CD4-positive, alpha-beta T cell treated with Interleukin-17A for 4 hours (primary cell): ENCODE measurements around the gene MT1F.
A peak's percentile ranks its signal among the peaks of the same experiment; 100 is the strongest.
"Not testable (repeated sequence)": the region's sequence is repeated elsewhere in the genome, so short reads cannot be mapped to it uniquely, and the experiment has no call there.

Experiments
- DNase-seq: peaks from one replicate; pipeline ENCODE4 v3.0.0-alpha.2; 2020; ENCODE audit warnings: mixed read lengths

Gene MT1F

DNA sequence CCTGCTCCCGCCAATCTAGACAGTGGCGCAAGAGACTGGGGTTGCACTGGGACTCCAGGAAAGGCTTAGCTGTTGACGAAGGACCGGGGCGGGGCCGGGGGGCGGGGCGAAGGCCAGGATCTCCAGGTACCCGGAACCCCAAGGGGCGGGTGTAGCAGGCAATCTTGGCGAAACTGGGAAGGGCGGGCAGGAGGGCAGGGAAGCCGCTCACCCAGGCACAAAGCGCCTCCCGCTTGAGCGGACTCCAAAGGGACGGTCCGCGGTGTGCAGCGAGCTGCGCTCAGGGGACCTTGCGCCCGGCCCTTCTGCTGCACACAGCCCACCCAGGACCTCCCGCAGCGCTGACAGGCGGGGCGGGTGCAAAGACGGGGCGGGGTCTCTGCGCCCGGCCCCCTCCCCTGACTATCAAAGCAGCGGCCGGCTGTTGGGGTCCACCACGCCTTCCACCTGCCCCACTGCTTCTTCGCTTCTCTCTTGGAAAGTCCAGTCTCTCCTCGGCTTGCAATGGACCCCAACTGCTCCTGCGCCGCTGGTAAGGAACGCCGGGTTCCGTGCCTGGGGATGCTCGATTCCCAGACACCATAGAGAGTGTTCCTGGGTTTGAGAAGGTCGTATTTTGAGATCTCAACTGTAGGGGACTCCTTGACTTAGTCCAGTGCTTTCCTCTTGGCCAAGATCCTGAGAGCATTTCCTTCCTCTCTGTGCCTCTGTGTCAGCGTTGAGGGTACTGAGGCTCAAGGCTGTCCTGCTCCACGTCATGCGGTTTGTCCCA lies at the start of gene MT1F:
Gene MT1F, plus strand, starts transcription at position 405 of the 772 bp plus-strand sequence. Its CDS starts 100 bp downstream, at position 505.
- peak; percentile 91 for DNase-seq

DNA sequence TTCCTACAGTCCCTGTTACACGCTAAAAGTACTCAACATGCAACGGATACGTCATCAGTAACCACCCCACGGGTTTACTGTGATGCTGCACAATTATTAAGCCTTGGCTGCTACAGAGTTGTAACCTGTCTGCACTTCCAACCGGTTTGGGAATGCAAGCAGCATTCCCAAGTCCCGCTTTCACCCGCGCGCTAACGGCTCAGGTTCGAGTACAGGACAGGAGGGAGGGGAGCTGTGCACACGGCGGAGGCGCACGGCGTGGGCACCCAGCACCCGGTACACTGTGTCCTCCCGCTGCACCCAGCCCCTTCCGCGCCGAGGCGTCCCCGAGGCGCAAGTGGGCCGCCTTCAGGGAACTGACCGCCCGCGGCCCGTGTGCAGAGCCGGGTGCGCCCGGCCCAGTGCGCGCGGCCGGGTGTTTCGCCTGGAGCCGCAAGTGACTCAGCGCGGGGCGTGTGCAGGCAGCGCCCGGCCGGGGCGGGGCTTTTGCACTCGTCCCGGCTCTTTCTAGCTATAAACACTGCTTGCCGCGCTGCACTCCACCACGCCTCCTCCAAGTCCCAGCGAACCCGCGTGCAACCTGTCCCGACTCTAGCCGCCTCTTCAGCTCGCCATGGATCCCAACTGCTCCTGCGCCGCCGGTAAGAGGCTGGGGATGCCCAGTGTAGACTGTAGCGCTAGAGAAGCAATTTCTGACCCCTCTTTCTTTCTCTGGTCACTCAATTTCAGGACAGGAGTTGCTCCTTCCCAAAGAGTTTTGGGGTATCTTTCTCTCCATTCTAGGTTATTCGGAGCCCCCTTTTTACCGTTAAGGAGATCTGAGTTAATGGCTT lies 49.5 kb upstream of the MT1F start, which contains the start of gene MT2A:
Gene MT2A, plus strand, starts transcription at position 542 of the 833 bp plus-strand sequence. Its CDS starts 72 bp downstream, at position 614.
- peak; percentile 93 for DNase-seq

DNA sequence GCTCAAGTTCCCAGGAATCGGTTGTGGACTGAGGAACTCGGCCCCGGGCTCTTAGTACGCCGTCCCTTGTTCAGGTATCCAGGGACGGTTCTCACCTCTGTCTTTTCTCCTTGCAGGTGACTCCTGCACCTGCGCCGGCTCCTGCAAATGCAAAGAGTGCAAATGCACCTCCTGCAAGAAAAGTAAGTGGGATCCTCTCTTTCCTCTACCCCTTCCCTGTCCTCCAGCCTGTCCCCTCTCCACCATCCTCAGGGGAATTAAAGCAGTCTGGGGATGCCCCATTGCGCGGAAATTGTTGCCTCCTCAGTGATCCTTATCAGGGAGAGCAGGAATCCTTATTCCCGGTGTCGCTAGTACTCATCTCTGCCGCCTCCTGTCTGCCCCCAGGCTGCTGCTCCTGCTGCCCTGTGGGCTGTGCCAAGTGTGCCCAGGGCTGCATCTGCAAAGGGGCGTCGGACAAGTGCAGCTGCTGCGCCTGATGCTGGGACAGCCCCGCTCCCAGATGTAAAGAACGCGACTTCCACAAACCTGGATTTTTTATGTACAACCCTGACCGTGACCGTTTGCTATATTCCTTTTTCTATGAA lies 48.8 kb upstream of the MT1F start:
- peak; percentile 29 for DNase-seq

- peak; percentile 85 for DNase-seq
Observed at GRCh38 chr16:56609463-56609921, 48.3 kb upstream of the MT1F start.

DNA sequence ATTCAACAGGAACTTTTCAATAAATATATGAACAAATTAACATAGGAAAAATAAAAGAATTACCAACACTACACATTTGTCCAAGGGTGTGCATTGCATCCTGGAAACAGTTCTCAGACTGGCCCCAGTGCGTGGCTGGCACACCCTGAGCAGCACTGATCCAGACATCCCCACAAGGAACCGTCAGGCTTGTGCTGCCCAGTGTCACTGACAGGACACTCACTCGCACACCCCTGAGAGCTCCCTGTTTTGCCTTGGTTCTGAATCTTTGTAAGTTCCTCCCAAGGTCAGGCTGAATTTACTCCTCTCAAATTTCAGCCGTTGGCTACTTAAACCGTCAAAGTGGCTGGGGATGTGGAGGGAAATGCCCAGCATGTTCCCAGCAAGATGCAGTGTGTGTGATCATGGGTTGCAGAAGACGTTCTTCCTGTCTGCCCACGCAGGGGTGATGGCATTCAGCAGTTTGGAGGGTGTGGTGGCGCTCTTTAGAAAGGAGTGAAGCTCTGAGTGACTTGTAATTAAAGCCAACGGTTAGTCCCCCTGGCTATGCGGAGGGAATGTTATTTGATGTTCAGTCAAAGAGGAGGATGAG lies 47.6 kb upstream of the MT1F start:
- peak; percentile 73 for DNase-seq

DNA sequence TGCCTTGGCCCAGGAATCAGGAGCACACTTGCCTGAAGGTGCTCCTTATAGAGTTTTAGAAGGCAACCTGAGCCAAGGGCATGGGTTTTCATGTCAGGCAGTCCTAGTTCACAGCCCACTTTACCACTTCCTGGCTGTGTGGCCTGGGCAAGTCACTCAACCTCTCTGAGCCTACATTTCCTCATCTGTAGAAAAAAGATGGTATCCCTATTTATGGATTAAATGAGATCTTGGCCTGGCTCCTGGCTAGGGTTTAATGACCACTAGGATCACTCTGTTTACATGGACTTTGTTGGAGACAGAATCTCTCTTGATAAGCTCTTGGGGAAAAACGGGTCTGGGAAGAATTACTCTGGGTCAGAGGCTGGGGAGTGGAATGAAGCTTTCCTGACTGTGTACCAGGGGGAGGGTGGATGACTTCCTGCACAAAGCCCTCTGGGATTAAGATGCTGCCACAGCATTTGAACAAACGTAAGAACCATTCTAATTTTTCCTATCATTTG lies 47.1 kb upstream of the MT1F start:
- no peak for DNase-seq

DNA sequence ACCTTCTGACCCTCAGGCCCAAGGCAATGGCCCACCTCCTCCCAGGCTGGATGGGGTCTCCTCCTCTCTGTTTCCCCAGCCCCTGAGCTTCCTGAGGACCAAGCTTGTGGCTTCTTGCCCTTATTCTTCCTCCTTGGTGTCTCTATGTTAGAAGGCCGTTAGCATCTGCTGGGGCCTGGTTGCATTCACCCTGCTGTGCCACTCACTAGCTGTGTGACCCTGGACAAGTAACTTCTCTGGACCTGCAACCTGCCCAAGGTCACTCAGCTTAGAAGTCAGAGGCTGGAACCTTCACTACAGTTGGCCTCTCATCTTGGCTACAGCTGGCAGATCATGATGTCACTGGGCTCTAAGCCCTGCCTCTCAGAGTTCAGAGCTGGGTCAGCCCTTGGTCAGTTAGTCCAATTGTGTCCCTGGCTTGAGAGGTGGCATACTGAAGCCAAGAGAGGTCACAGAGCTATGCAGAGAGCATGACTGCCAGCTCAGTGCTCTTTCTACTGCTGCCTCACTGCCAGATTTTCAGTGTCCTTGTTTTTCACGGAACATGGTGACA lies 46.4 kb upstream of the MT1F start:
- DNase-seq = no peak

GRCh38 chr16:56613706-56614105 lies 44.1 kb upstream of the MT1F start:
- no peak for DNase-seq

GRCh38 chr16:56614549-56614991 lies 43.2 kb upstream of the MT1F start:
- no peak for DNase-seq

DNA sequence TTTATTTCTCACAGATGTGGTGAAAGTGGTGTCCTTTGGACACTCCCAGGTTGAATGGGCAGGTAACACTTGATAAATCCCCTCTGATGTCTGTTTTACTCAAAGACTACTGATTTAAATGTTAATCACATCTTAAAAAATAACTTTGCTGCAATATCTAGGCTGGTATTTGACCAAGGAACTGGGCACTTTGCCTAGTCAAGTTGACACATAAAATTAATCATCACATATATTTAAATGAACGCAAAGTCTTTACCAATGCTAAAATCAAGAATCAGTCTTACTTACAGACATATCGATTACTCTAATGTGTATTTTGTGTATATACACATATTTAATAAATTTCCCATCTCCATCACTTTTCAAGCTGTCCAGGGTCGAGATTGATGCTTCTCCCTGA lies 42.4 kb upstream of the MT1F start:
- no peak for DNase-seq

DNA sequence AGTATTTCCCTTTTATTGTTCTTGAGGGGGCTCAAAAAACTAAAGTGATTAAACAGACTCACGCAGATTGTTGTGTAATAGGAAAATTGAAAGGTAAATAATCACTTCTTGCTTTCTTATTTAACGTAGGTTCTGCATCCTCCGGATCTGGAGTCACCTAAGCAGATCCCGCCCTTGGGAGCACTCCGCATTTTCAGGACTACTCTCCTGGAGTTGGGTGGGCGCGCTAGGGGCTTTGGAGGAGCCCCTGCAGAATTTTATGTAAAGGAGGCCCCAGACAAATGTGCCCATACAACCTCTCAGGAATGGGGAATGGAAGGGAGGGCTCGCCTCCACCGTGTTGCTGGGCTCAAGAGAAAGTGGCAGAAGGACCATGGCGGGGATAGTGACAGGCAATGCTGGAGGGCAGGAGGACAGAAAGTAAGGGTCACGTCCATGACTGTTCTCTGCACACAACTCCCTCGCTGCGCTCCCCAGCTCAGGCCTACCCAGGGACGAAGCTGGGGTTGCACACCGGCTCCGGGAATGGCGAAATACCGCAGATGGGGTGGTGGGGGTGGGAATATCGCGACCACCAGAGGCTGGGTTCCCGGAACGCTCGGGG lies 41.0 kb upstream of the MT1F start:
- no peak for DNase-seq

- DNase-seq = peak; percentile 78
Observed at GRCh38 chr16:56617212-56618085, 40.3 kb upstream of the MT1F start.

DNA sequence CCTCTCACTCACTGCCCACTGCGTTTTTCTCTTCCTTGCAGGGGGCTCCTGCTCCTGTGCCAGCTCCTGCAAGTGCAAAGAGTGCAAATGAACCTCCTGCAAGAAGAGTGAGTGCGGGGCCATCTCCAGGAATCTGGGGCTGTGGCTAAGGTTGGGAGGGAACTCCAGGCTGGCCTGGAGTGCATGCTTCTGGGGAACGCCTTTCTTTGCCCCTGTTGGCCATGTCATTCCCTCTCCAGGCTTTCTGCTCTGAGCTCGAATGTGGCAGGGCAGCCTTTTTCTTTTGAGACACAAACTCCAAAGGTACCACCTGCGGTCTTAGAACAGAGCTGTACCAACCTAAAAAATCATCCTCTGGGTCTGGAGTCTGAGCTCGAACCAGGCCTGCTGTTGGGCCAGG lies 39.6 kb upstream of the MT1F start:
- DNase-seq = no peak

- no peak for DNase-seq
Observed at GRCh38 chr16:56620339-56620897, 37.3 kb upstream of the MT1F start.

GRCh38 chr16:56621665-56622445 lies 35.9 kb upstream of the MT1F start:
- not testable (repeated sequence) for DNase-seq

DNA sequence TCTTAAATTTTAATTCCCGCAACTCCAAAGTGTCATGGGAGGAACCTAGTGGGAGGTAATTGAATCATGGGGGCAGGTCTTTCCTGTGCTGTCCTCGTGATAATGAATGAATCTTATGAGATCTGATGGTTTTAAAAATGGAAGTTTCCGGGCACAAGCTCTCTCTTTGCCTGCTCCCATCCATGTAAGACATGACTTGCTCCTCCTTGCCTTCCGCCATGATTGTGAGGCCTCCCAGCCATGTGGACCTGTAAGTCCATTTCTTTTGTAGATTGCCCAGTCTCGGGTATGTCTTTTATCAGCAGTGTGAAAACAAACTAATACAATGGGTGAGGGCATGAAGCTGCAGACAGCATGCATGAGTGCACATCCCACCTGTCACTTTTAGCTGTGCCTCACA lies 34.6 kb upstream of the MT1F start:
- DNase-seq = not testable (repeated sequence)

GRCh38 chr16:56623637-56624036 lies 34.1 kb upstream of the MT1F start:
- DNase-seq = no peak

DNA sequence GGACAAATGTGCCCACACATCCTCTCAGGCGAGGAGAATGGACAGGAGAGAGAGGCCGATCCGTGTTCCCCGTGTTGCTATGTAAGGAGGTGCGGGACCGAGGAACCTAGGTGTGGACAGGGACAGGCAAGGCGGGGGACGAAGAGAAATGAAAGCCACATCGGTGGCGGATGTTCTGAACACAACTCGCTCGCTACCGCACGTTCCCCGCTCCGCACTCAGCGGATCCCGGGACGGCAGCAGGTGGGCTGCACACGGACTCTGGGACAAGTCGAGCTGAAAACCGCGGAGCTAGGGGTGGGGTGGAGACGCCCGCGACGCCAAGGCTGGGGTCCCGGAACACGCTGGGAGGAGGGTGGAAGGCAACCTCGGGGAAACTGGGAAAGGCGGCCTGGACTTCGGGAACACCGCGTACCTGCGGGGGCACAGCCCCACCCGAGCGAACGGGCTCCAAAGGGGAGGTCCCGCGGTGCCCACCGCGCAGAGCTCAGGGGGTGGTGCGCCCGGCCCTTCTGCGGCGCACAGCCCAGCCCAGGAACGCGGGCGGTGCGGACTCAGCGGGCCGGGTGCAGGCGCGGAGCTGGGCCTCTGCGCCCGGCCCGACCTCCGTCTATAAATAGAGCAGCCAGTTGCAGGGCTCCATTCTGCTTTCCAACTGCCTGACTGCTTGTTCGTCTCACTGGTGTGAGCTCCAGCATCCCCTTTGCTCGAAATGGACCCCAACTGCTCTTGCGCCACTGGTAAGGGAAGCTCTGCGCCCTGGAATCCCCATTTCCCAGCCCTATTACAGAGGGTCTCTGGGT lies 32.4 kb upstream of the MT1F start, which contains the start of gene MT1E:
Gene MT1E, plus strand, starts transcription at position 642 of the 803 bp plus-strand sequence. Its CDS starts 71 bp downstream, at position 713.
- peak; percentile 40 for DNase-seq
